Stimulated activated CD4-positive, alpha-beta T cell treated with anti-CD3 and anti-CD28 coated beads, TNF-alpha, amount 100 ng/mL, for 4 hours (primary cell): Measurements from ENCODE around the gene TRIM41.
"Not testable (repeated sequence)": the region's sequence is repeated elsewhere in the genome, so short reads cannot be mapped to it uniquely, and the experiment has no call there.

Experiments used
- DNase-seq, 3 experiments: peaks; one replicate each; pipeline ENCODE4 v3.0.0-alpha.2; 2020; ENCODE audit warnings: low read depth in 3 of 3

Gene TRIM41

DNA sequence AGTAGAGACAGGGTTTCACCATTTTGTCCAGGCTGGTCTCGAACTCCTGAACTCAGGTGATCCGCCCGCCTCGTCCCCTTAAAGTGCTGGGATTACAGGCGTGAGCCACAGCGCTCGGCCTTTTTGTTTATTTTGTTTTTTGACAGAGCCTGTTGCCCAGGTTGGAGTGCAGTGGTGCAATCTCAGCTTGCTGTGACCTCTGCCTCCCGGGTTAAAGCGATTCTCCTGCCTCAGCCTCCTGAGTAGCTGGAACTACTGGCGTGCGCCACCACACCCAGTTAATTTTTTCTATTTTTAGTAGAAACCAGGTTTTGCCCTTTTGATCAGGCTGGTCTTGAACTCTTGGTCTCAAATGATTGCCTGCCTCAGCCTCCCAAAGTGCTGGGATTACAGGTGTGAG lies 12.9 kb upstream of the TRIM41 start:
- DNase-seq = not testable (repeated sequence)

DNA sequence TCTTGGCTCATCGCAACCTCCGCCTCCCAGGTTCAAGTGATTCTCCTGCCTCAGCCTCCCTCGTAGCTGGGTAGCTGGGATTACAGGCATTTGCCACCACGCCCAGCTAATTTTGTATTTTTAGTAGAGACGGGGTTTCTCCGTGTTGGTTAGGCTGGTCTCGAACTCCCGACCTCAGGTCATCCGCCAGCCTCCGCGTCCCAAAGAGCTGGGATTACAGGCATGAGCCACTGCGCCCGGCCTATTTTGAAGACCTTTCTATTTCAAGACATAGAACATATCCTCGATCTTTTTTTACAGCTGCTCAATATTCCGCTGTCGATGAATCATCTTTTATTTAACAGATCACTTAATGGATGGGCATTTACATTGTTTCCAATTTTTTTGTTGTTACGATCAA lies 12.4 kb upstream of the TRIM41 start:
- DNase-seq = not testable (repeated sequence)

DNA sequence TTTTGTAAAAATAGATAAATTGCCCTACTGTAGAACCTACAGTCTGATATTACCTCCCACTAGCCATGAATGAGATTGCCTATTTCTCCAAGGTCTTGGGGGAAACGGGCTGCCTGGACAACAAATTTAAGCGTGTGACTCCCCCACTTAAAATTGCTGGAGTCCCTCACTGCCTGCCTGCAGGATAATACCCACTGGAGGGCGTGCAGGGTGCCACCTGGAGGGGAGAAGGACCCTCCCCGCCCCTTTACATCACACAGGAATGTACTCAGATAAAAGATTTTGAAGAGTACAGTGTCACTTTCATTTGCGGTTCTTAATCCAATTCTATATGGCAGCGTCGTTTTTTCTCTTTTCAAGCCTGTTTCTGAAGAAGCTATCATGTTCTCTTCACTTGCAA lies 11.9 kb upstream of the TRIM41 start:
- no peak for DNase-seq

DNA sequence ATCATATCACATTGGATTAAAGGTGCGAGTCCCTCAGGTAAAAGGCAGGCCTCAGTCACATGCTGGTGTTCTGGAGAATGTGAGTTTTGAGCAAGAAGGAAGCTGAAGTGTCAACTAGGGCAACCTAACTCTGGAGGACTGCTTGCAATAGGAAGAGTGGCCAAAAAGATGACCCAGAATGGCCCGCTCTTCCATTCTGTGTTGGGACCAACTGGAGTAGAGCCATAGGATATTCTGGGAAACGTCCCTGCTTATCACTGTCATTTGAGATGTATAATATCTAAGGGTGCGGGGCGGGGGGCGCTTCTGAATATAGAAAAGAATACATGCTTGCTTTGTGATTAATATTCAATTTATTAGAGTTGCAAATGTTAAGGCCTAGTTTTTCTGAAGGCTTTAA lies 11.0 kb upstream of the TRIM41 start:
- DNase-seq = no peak

DNA sequence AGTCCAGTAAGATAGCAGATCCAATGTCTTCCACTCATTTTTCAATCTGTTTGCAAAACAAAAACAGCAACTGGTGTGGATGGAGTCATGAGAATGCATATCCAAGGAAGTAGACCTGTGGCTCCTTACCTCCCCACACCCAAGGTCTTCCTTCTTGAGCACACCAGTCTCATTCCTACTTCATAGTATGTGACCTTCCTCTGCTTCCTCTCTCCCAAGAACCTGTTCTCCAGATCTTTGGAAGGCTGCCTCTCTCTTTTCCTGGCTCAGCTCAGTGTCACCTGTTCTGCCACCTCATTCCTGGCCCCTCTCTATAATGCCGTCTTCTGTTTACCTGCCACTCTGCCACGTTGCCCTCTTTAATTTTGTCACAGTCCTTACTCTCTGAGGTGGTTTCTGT lies 10.1 kb upstream of the TRIM41 start:
- no peak for DNase-seq

DNA sequence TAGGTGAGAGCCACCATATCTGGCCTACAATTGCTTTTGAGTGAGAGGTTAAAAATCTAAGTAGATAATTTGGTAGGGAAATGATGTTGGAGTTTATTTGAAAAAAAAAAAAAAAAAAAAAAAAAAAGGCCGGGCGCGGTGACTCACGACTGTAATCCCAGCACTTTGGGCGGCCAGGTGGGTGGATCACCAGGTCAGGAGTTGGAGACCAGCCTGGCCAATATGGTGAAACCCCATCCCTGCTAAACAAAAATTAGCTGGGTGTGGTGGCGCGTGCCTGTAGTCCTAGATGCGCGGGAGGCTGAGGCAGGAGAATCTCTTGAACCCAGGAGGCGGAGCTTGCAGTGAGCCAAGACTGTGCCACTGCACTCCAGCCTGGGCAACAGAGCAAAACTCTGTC lies 8.8 kb upstream of the TRIM41 start:
- not testable (repeated sequence) for DNase-seq

DNA sequence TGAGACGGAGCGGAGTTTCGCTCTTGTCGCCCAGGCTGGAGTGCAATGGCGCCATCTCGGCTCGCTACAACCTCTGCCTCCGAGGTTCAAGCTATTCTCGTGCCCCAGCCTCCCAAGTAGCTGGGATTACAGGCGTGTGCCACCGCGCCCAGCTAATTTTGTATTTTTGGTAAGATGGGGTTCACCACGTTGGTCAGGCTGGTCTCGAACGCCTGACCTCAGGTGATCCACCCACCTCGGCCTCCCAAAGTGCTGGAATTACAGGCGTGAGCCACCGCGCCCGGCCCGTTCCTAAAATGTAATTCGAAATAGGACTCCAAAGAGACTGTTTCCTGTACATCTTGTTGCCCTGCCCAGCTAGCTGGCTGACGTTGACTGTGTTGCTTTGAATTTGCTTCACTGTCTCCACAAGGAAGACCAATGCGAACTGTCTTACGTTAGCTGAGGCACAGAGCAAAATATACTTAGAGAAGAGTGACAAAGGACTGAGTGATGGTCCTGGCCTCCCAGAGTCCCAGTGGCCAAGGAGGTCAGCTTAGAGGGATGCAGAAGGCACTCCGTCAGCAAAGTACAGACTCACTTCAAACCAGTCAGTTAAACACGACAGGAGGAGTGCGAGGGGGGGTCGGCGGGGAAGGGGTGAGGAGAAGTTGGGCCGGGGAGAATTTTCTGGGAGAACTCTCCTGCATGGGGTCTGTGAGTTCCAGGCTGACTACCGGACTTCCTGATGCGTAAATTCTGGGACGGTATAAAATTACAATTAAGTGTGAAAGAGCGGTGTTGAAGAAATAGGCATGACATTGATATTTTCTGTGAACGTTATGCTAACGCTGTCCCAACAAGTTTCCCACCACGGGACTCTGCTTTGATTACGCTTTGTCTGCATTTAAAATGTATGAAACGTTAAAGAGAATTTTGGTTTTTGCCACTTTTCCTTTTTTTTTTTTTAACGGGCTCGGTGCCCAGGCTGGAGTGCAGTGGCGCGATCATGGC lies 6.8 kb upstream of the TRIM41 start:
- no peak for DNase-seq

DNA sequence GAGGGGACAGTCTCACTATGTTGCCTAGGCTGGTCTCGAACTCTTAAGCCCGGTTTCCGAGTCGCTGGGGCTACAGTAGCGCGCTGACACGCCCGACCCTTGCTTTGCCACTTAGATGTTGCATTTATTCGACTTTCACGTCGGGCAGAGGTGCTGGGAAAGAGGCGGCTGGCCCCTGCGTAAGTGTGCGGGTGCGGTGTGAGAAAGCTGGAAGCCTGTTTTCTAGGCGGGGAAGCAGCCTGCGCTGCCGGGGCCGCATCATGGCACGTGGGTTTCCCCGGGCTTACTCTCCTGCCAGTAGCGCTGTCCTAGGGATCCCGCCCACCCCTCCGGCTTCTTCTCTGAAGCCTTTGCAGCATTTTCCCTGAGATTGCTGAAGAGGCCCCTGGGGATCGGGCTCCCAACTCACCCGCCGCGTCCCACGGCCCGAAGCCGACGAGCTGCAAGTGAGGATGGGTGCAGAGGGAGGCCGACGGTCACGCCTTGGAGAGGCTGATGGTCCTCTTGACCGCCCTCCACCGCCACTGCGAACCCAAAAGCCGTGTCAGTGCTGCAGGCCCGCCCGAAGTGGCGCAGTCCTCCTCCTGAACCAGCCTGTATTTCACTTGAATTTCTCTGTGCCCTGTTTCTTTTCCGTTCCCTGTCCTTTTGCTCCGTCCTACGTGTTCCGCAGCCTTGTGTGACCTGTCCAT lies 5.8 kb upstream of the TRIM41 start:
- DNase-seq = peak in 1 of 3 experiments; percentile 36

DNA sequence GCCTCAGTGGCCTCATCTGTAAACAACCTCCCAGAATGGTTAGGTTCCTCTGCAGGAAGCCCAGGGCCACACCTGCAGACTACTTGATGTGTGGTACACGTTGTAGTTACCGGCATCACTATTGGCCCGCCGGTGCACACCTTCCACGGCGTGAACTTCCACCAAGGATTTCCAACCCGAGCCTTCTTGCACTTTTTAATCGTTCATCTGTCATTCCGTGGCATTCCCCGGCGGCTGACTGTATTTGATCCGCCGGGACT lies 5.3 kb upstream of the TRIM41 start:
- no peak for DNase-seq

DNA sequence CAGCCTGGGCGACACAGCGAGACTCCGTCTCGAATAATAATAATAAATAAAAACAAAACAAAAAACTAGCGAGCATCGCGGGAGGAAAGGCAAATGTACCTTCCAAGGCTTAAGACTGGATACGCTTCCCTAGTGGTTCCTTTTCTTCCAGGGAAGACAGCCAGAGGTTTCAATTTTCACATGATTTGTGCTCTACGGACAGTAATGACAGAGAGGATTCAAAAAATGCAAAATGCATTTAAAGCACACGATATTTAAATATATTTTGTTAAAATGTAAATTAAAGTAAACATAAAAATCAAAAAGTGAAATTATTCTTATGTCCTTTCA lies 4.3 kb upstream of the TRIM41 start:
- DNase-seq = no peak

DNA sequence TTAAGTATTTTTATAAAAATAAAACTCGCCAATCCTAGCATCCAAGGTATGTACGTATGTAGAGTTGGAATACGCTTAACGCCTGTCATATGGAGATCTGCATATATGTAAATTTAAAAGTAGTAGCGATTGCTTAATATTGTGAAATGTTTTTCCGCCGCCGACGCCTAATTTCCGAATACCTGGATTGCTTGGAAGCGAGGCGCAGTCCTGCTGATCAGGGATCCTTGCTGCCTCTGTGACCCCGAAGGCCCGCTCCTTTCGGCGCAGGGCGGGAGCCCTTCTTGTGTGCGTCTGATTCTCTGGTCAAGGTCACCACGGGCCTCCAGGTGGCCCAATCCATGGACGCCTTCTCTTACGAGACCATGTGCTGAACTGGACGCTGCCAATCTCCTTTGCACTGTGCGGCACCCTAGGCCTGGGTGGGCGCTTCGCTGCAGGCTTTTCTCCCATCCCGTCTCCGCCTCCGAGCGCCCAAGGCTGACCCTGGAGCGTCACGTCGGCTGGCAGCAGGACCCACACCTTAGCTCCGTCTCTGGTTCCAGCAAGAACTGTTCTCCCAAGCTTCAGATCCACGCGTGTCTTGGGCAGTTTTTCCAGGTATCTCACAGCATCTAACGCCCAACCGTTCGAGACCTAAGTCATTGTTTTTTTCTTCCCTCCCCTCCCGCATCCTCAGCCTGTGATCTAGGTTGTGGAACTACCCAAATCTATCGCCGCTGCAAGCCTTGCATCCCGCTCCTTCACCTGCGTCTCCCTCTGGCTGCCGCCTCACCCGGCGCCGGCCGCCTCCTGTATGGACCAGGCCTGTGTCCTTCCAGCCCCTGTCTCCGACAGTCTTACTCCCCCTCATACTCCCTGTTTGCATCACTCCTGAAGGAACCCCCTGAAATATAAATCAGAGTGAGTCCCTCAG lies 3.6 kb upstream of the TRIM41 start:
- no peak for DNase-seq

DNA sequence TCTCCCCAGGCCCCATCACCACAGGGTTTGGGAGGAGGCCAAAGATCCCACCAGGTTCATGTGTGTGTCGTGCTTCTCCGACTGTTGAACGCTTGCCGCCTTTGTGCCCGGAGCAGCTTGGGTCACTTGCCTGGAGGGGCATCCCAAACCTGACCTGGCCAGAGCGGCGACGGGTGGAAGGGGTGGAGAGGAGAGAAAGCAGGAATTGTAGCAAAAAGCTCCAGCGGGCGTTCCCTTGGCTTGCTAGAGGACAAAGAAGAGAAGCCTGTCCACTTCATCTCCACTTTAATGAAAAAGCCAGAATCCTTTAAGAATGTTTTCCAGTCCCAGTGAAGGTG lies 2.9 kb upstream of the TRIM41 start:
- no peak for DNase-seq

DNA sequence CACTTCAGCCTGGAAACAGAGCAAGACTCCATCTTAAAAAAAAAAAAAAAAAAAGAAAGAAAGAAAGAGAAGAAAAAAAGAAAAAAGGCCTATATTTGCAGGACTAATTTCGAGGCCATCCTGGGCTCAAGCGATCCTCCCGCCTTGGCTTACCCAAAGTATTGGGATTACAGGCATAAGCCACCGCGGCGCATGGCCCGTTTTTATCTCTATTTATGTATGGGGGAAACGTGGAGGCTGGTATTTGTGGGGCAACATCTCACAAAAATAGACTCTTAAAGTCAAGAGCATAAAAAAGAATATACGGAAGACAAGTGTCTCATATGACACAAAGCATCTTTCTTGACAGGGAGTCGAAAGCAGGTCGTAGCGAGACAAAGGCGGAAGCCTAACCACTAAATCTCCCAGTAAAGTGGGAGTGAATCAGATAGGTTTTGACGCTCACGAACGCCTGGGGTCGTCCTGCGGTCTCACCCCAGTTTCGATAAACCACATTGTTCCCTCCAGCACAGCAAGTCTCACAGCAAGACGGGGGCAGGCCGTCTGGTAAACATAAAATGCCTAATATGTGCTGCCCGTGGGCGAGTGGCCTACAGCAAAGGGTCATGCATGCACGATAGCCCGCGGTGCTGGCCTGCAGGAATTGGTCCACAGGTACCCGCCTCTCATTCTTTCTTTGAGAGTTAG lies 1.8 kb upstream of the TRIM41 start:
- DNase-seq = no peak

DNA sequence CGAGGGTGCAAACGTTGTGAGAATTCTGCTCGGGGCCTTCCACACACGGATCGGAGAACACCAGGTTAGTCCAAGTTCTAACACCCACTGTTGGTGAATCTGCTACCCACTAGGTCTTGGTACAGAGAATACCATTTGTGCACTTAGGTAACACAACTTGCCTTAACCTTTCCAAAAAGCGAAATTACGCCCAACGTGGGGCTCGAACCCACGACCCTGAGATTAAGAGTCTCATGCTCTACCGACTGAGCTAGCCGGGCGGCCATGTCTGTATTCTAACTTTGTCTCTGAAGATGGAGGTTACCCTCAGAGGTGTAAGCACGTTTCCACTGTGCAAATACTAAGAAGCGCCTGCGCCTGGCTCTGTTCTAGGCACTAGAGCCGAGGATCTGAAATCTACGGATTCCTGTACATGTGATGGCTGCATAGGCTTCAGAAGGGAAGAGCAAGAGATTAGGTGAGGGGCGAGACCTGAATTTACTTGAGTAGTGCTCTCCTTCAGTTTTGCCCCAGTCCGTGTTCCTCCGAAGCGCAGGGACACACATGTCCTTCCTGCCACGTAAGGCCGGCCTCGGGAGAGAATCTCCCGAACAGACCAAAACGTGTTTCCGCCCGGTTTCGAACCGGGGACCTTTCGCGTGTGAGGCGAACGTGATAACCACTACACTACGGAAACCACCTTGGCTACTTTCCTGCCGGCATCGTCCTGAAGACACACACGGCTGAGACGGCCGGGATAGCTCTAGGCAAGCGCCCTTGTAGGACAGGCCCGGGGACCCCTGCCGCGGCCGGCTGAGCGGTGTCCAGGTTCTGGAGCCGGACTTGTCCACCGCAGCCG lies 1.1 kb upstream of the TRIM41 start:
- peak; percentile 96 to 99 (median 96) for DNase-seq

DNA sequence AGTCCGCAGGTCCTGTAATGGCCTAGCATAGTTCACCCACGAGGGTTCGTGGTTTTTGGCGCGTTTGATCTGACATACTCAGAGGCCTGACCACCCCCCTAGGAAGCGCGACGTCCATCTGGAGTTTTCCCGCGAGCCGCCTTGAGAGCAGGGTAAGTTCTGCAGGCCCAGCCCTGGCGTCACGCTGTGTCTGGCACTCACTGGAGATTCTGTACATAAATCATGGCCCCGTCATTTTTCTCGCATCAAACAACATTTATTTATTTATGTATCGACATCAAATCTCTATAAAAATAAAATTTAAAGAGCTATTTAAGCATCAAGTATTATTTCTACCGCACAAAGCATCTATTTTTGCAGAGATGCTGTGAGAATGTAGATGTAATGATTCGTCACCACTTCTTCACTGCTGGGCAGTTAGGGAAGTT lies 437 bp upstream of the TRIM41 start:
- no peak for DNase-seq

DNA sequence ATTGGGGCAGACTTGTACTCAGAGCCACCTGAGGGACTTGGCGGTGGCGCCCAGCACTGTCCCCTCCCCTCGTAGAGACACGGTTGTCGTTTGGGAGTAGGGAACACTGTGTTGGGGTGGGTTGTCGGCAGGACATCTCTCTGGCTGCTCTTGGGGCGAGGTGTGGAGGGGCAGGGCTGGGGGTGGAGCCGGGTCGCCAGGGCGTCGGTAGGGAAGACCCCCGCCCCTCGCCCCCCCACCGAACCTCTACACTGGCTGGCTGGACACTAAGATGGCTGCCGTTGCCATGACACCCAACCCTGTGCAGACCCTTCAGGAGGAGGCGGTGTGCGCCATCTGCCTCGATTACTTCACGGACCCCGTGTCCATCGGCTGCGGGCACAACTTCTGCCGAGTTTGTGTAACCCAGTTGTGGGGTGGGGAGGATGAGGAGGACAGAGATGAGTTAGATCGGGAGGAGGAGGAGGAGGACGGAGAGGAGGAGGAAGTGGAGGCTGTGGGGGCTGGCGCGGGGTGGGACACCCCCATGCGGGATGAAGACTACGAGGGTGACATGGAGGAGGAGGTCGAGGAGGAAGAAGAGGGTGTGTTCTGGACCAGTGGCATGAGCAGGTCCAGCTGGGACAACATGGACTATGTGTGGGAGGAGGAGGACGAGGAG lies 778 bp downstream of the TRIM41 start:
- no peak for DNase-seq

DNA sequence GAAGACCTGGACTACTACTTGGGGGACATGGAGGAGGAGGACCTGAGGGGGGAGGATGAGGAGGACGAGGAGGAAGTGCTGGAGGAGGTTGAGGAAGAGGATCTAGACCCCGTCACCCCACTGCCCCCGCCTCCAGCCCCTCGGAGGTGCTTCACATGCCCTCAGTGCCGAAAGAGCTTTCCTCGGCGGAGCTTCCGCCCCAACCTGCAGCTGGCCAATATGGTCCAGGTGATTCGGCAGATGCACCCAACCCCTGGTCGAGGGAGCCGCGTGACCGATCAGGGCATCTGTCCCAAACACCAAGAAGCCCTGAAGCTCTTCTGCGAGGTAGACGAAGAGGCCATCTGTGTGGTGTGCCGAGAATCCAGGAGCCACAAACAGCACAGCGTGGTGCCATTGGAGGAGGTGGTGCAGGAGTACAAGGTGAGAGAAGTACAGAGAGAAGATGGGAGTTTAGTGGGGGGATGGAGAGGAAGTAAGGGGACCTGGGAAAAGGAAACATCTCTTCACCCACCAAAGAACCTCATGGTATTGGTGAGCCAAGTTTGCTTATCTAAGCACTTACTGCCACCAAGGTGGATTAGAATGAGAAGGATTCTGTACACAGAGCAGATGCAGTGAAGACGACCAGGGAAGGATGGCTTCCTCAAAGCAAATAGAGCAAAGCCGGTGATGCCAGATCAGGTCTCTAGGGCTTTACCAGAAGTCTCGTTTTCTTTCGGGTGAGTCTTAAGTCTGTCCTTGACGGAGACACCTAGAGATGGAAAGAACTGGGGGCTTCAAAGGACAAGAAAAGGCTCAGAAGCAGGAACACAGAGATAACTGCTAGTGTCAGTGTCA lies 1.5 kb downstream of the TRIM41 start:
- DNase-seq = no peak

DNA sequence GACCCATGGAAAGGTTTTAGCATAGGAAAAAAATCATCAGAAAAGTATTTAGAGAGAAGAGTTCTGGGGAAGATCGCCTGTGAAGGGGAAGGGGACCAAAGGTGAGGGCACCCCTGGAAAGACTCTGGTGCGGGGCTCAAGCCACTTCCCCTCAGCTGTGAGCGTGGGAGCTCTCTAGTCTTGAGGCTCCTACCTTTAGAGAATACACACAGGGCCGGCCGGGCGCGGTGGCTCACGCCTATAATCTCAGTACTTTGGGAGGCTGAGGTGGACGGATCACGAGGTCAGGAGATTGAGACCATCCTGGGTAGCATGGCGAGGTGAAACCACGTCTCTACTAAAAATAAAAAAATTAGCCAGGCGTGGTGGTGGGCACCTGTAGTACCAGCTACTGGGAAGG lies 6.9 kb downstream of the TRIM41 start:
- DNase-seq = no peak

DNA sequence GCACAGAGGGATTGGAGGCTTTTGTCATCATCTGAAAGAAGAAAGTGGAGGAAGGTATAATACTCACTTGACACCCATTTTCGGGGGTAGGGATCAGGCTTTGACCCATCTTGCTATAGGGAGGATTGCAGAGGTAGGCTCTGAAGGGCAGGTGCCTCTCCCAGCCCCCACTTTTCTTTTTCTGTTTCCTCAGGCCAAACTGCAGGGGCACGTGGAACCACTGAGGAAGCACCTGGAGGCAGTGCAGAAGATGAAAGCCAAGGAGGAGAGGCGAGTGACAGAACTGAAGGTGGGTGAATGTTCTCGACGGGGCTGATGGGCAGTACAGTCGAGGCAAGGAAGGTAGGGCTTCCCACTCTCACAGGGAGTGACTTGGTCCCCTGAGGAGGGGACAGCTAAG lies 7.5 kb downstream of the TRIM41 start:
- DNase-seq = no peak

DNA sequence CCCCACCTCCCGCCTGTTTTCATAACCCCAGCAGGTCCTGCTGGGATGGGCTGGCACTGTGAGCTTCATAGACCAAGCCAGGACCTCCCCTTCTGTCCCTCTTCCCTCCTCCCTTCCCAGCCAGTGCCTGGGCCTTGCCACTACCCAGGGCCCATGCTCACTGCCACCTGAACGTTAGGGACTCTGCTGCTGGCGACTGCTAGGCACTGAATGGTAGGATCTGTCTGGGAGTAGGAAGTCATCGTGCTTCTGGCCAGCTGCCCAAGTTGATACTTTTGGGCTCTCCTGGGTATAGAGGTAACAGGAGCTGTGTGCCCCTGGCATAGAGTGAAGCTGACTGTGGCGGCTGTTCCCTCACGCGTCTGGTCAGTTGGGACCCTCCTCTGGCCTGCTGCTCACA lies 8.4 kb downstream of the TRIM41 start:
- no peak for DNase-seq
